Mesothelial cell of epicardium (in vitro differentiated cells): ENCODE results near the gene TCP11X2. TPM values are rescaled to one million over a fixed set of nuclear protein-coding genes. Genes with fewer than 3 reads are reported as not detected.
A peak's percentile ranks its signal among the peaks of the same experiment; 100 is the strongest.
"Not testable (repeated sequence)": the region's sequence is repeated elsewhere in the genome, so short reads cannot be mapped to it uniquely, and the experiment has no call there.

Experiments used
- DNase-seq, 2 experiments: peaks; one replicate each; pipeline ENCODE4 v3.0.0; 2021; ENCODE audit warnings: low spot score in 2 of 2; ENCODE audit not compliant: unreplicated experiment in 2 of 2
- H3K27ac Mint-ChIP-seq: 2 replicates; pipeline ENCODE4 v1.8.0; 2021; ENCODE audit warnings: mixed read lengths
- H3K27me3 Mint-ChIP-seq: 2 replicates; pipeline ENCODE4 v1.8.0; 2021; ENCODE audit warnings: low read depth, mixed read lengths
- H3K36me3 Mint-ChIP-seq: 2 replicates; pipeline ENCODE4 v1.8.0; 2021; ENCODE audit warnings: mixed read lengths
- H3K4me1 Mint-ChIP-seq: 2 replicates; pipeline ENCODE4 v1.8.0; 2021; ENCODE audit warnings: mixed read lengths
- H3K4me3 Mint-ChIP-seq: 2 replicates; pipeline ENCODE4 v1.8.0; 2021; ENCODE audit warnings: mild to moderate bottlenecking, moderate library complexity, mixed read lengths
- H3K9me3 Mint-ChIP-seq: 2 replicates; pipeline ENCODE4 v1.8.0; 2021; ENCODE audit warnings: mixed read lengths
- total RNA-seq: library from RNA; stranded (reverse); gene quantifications from 3 replicates; pipeline ENCODE4 v1.2.1, GENCODE V29; 2021
- TF ChIP-seq, protein P1 (sequence below): fragments of 200-600 bp; sonication (generic); IDR thresholded peaks from one replicate; pipeline ENCODE4 v1.5.0; 2021; ENCODE audit warnings: antibody characterized with exemption; ENCODE audit not compliant: unreplicated experiment

Gene TCP11X2
- total RNA-seq, result not detected in 3 replicates

DNA sequence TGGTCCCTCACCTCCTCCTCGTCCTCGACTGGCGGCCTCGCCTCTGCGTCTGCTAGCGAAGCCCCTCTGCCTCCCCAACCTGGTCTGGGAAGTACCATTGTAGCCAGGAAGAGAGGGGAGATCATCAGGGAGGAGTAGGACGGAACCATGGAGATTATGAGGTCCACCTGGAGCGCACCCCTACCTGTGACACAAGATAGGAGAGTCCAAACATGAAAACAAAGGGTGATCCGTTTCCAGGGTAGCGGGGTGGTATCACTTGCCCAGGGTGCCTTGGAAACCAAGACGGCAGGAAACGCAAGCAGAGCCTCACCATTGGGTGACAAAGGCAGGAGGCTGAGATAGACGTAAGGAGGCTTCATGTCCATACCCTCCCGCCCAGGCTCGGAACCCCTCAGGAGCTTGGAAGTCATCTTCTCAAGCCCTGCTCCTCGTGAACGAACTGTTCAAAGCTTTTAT is at the start of gene TCP11X2:
Gene TCP11X2, minus strand, starts transcription at position 51 of the 459 bp plus-strand sequence.
- not testable (repeated sequence) for H3K27ac Mint-ChIP-seq, H3K36me3 Mint-ChIP-seq, H3K4me3 Mint-ChIP-seq, DNase-seq, H3K4me1 Mint-ChIP-seq, H3K27me3 Mint-ChIP-seq, H3K9me3 Mint-ChIP-seq

DNA sequence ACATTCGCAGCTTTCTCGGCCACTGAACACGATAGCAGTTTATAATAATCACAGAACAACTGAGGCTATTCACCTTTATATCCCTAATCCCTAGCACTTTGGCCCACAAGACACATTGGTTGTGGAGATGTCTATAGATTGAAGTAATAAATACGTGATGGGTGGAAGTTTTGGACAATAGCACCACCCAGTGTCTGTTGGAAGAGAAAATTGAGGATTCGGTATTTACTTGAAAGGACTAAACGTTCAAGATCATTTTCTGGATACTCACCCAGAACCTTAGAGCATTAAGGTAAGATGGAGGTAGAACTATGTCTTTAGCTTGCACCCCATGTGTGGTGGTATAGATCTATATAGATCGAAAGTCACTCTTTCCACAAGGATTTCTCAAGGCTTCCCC is 45.7 kb upstream of the TCP11X2 start:
- Mint-ChIP-seq H3K27ac (no peak overlapping the region), H3K27me3 (peaks cover 4% of the 10 kb centered on the region), H3K36me3 (peaks cover 9% of the 10 kb centered on the region), H3K9me3 (peaks cover 10% of the 10 kb centered on the region), H3K4me1 (no peaks in the 10 kb centered on the region), H3K4me3 (peak overlapping the region; percentile 18)
- DNase-seq, result no peak
- TF ChIP-seq, protein P1, sequence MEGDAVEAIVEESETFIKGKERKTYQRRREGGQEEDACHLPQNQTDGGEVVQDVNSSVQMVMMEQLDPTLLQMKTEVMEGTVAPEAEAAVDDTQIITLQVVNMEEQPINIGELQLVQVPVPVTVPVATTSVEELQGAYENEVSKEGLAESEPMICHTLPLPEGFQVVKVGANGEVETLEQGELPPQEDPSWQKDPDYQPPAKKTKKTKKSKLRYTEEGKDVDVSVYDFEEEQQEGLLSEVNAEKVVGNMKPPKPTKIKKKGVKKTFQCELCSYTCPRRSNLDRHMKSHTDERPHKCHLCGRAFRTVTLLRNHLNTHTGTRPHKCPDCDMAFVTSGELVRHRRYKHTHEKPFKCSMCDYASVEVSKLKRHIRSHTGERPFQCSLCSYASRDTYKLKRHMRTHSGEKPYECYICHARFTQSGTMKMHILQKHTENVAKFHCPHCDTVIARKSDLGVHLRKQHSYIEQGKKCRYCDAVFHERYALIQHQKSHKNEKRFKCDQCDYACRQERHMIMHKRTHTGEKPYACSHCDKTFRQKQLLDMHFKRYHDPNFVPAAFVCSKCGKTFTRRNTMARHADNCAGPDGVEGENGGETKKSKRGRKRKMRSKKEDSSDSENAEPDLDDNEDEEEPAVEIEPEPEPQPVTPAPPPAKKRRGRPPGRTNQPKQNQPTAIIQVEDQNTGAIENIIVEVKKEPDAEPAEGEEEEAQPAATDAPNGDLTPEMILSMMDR, result no peak

DNA sequence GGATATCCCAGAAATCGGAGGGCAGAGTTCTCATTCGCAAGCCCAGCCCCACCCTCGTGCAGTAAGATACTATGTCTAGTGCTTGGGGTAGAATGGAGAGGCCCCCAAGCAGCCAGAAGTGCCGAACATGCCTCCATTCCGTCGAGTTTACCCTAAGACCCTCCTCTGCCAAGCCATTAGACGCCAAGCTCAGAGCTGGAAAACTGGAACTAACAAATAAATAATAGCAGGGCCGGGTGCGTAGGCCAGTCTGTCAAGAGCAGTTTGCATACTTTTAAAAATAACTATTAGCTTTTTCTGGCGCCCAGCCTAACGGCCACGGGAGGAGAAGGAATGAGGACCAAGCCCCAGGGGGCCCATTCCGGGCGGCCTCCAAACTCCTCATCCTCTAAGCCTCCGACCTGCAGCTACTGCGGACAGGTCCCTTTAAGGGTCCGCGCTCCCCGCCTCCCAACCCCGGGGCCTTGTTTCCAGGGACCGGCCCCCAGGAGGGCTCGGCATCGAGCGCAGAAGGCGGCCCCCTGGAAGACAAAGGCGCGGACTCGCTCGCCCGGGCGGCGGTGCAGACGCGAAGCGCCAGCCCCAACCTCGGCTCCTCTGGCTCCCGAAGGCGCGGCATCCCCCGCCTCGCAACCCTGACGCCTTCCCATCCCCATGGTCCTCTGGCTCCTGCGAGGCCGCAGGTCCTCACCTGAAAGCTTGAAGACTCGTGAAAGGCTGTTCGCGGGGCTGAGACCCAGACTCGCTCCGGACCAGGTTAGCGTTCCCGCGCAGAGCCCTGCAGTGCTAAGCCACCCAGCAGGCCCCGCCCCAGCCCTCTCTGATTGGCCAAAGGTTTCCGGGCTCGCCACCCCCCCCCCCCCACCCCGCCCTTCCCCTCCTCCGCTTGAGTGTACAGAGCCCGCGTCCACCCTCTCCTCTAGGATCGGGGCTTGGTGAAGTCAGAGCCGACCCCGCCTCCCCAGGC is 44.6 kb upstream of the TCP11X2 start, which contains the start of gene TMSB15A:
Gene TMSB15A, minus strand, starts transcription at position 765 of the 967 bp plus-strand sequence.
- Mint-ChIP-seq H3K27me3 (peaks cover 4% of the 10 kb centered on the region), H3K27ac (peak within 1 kb of the TSS; percentile 66), H3K36me3 (peaks cover 9% of the 10 kb centered on the region), H3K9me3 (peaks cover 10% of the 10 kb centered on the region), H3K4me3 (peak within 1 kb of the TSS; percentile 77), H3K4me1 (no peaks in the 10 kb centered on the region)
- TF ChIP-seq, protein P1, result no peak
- peak; percentile 50 to 58 for DNase-seq

DNA sequence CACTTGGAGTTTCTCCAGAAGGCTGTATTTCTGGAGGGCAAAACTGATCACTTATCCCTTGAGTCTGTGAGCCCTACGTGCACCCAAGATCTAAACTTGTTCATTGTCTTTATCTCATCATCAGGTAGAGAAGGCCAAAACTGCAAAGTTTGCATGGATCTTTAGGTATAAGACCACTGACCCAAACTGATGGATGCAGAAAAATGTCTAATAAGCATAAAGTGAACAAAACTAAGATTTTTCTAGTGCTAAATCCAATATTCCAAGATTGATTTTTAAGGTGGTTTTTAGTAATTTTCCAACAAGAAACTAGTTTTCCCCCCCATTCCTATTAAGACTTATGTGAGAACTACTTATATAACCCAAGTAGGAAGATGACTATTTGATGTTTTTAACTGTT is 42.9 kb upstream of the TCP11X2 start:
- no peak for DNase-seq
- Mint-ChIP-seq H3K36me3 (peaks cover 9% of the 10 kb centered on the region), H3K4me1 (no peaks in the 10 kb centered on the region), H3K4me3 (no peak overlapping the region), H3K27me3 (peaks cover 4% of the 10 kb centered on the region), H3K9me3 (peaks cover 15% of the 10 kb centered on the region), H3K27ac (no peak overlapping the region)
- TF ChIP-seq, protein P1, result no peak

DNA sequence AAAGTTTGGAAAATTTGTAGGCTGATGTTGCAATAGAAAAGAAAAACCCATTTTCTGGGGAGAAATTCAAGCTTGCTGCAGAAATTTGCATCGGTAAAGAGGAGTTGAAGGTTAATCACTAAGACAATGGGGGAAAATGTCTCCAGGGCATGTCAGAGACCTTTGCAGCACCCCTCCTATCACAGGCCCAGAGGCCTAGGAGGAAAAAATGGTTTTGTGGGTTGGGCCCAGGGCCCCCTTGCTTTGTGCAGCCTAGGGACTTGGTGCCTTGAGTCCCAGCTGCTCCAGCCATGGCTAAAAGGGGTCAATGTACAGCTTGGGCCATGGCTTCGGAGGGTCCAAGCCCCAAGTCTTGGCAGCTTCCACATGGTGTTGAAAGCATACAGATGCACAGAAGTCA is 27.1 kb upstream of the TCP11X2 start:
- TF ChIP-seq, protein P1, result no peak
- no peak overlapping the region for H3K4me3 Mint-ChIP-seq

DNA sequence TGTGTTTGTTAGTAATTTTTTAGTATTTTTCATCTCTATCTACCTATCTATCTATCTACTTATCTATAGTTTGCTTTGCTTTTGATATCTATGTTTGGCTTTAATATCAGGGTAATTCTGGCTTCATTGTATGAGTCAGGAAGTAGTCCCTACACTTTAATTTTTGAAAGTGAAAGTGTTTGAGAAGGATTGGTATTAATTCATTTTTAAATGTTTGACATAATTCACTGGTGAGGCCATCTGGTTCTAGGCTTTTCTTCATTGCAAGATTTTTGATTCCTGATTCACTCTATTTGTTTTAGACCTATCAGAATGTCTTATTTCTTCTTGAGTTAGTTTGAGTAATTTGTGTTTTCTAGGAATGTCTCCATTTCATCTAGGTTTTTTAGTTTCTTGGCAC is 20.2 kb upstream of the TCP11X2 start:
- Mint-ChIP-seq H3K27ac (no peak overlapping the region), H3K4me1 (no peaks in the 10 kb centered on the region), H3K27me3 (peaks cover 2% of the 10 kb centered on the region), H3K36me3 (no peaks in the 10 kb centered on the region), H3K9me3 (peaks cover 10% of the 10 kb centered on the region), H3K4me3 (no peak overlapping the region)
- TF ChIP-seq, protein P1, result no peak
- no peak for DNase-seq

More for the DNA sequence above, 27.1 kb upstream of the TCP11X2 start:
- H3K27ac Mint-ChIP-seq, result no peak overlapping the region
- H3K36me3 Mint-ChIP-seq, result no peaks in the 10 kb centered on the region
- DNase-seq, result no peak
- no peaks in the 10 kb centered on the region for H3K4me1 Mint-ChIP-seq
- peaks cover 3% of the 10 kb centered on the region for H3K27me3 Mint-ChIP-seq
- peaks cover 35% of the 10 kb centered on the region for H3K9me3 Mint-ChIP-seq

DNA sequence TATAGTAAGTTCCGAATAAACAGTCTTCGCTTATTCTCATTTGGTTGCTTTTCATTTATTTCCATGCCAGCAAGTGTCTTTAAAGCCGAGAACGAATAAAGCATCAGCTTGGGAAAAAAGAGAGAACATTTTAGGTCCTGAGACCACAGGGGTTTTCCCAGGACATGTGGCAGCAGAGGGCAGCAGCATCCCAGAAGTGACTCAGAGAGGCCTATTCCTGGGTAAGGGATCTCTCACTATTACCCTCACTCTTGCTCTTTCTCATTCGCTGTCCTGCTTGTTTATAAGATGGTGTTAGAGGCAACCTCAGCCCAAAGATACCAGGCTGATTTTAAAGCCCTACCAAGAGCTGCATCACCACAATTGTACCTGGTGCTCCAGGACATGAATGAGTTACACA is 7.2 kb upstream of the TCP11X2 start:
- not testable (repeated sequence) for H3K27me3 Mint-ChIP-seq, H3K27ac Mint-ChIP-seq, H3K4me1 Mint-ChIP-seq, H3K36me3 Mint-ChIP-seq, H3K4me3 Mint-ChIP-seq, DNase-seq, H3K9me3 Mint-ChIP-seq

DNA sequence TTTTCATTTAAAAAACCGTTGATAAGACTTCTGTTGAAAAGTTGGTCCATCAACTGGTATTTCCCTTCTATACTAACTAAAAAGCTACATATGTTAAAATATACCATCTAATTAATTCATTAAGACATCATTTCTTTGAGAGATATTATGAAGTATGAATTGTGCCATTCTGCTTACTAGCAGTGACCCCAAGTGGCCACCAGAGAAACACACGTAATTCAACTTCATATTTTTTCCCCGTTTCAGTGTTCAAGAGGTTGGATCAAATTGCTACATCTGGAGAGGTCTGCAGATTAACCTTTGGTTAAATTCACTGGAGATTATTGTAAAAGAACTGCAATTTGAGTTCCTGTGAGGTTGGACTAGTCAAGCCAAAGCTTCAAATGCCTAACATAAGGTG is 1.4 kb downstream of the TCP11X2 start:
- H3K9me3 Mint-ChIP-seq, DNase-seq, H3K4me1 Mint-ChIP-seq, H3K4me3 Mint-ChIP-seq, H3K27me3 Mint-ChIP-seq, H3K27ac Mint-ChIP-seq, H3K36me3 Mint-ChIP-seq: not testable (repeated sequence)

DNA sequence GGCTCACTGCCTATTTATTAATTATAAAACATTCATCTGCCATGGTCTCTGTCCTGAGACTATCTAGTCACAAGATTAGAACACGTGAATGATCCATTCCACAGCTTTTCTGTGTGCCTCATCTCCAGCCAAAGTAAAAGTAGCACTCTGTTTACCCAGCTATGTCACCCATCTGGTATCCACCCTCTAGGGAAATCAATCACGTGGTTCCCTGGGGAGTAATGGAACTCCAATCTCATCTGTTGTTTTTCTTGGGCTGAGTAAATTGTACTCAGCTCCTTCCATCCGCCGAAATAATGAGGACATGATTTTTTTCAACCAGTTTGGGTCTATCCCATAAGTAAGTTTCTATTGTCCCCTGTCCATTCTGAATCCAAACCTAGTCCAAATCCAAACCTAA is 13.0 kb downstream of the TCP11X2 start:
- H3K27ac Mint-ChIP-seq, H3K36me3 Mint-ChIP-seq, H3K4me3 Mint-ChIP-seq, H3K4me1 Mint-ChIP-seq, H3K27me3 Mint-ChIP-seq, DNase-seq, H3K9me3 Mint-ChIP-seq: not testable (repeated sequence)
